HPDE6-E6E7 (cell line): Measurements from ENCODE around the gene COL27A1.
A peak's percentile ranks its signal among the peaks of the same experiment; 100 is the strongest.

Source experiments
- DNase-seq: peaks from one replicate; pipeline ENCODE4 v3.0.0; 2011; ENCODE audit warnings: missing footprints; ENCODE audit errors: extremely low spot score

The COL27A1 gene

DNA sequence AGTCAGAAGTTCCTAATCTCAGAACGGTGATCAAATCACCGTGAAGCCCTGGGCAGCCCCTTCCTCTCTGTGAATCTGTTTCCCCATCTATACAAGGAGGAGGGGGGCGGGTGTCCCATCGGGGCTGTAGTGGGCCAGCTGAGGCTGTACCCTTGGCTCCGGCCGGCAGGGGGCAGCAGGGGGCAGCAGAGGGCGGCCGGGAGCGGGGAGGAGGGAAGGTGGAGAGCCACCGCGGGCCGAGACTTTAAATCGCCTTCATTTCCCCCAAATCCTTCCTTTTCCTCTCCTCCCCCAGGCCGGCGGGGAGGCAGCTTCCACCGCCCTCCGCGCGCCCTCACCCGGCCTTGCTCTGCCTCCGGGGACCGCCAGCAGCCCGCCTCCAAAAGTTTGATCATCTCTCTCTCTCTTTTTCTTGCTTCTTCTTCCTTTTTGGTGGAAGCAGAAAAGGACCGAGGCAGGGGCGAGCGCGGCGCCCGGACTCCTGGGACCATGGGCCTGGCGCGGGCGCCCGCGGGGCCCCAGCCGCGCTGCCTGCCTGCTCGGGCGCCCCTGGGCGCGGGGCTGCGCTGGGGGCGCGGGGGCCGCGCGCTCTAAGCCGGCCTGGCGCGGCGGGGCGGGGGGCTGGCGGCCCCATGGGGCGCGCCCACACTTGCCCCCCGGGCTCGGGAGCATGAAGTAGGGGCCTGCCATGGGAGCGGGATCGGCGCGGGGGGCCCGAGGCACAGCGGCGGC lies at the start of gene COL27A1:
TSS of gene COL27A1 (plus strand) at position 275 of the 732 bp plus-strand sequence. CDS start at position 689, 414 bp downstream.
- peak; percentile 81 for DNase-seq

DNA sequence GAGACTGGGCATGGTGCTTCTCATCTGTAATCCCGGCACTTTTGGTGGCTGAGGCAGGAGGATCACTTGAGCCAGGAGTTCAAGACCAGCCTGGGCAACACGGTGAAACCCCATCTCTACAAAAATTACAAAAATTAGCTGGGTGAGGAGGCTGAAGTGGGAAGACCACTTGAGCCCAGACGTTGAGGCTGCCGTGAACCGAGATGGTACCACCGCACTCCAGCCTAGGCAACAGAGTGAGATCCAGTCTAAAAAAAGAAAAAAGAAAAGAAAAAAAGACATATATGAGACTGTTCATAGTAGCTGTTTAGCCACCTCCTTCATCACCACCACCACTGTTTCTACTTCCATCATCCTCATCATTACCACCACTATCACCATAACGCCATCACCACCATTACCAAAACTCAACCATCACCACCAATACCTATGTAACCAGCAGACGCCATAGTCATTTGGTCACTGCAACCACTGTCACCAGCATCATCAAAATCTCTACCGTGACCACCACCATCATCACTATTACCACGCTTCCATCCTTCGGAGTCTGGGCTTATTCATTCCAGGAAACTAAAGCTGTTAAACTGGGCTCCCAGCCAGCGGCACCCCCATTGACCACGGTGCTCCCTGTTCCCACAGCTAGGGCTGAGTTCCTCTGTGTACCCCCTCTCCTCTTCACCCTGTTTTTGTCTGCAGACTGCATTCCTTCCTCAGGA lies 47.9 kb upstream of the COL27A1 start:
- DNase-seq: no peak

DNA sequence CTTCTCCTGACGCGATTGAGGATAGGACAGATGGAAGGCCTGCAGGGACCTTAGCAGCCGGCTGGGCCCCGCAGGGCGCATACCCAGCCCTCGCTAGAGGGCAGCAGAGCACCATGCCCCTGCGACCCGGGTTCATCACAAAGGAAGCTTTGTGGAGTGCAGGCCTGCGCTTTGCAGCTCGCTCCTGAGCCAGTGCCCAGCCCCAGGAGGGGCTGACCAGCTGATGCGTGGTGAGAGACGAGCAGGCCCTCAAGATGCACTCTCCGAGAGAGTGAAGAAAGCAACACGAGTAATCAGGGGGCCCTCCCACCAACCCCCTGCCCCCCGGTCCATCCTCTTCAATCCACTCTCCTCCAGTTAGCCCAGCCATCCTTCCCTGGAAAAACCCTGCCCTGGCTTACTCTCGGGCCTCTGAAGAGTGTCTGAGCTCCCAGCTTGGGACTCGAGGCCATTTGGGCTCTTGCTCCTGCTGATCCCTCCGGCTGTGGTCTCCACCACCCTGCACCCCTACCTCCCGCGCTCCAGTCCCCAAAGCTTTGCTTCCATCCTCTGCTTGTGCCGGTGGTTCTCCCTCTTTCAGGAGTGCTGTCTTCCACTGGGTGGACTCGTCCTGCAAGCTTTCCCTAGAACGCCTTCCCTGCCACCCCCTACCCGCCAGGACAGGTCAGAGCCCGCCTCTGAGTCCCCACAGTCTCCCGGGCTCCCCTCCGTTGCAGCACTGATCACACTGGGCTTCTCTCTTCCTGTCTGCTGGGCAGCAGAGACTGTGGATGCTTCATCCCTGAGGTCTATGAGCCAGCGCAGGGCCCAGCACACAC lies 47.1 kb upstream of the COL27A1 start:
- DNase-seq: peak; percentile 93

GRCh38 chr9:114109124-114109523 lies 46.2 kb upstream of the COL27A1 start:
- no peak for DNase-seq

DNA sequence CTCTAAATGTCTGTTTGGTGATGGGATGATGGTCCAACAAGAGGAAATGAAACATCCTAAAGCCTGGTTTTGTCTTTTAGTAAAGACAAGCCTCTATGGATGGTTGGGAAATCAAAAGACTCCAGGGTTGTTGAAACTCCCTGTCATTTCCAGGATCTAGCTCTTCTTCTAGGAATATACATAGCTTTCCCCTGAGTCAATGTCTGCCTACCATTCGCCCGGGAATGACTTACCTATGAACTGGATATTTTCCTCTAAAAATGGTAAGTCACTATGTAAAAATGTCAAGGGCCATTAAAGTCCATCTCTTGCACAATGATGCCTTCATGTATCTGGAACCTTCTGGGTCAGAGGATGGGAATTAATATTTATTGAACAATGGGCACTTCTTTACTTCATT lies 45.2 kb upstream of the COL27A1 start:
- no peak for DNase-seq

- DNase-seq: no peak
These were observed 43.0 kb upstream of the COL27A1 start for GRCh38 chr9:114112325-114112724.

- DNase-seq: no peak
These were observed 42.4 kb upstream of the COL27A1 start for GRCh38 chr9:114112778-114113584.

- DNase-seq: no peak
These were observed 41.0 kb upstream of the COL27A1 start for GRCh38 chr9:114114364-114114763.

DNA sequence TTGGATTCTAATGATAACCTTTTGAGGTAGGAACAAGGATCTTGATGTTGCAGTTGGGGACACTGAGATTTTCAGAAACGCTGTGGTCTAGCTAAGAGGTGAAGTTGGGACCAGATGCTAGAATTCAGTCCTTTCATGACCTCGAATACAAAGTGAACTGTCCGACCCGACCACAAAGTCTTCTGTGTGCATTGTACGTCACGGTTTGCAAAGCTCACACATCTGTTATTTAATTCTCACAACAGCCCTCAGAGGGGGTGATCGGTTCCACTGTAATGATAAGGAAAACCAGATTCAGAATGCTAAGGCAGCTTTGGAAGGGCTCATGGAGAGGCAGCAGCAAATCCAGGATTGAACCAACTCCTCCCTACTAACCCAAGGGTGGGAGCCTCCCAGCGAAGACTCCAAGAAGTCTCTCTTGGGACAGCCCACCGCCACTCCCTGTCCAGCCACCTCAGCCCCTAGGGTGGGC lies 39.6 kb upstream of the COL27A1 start:
- DNase-seq: no peak

DNA sequence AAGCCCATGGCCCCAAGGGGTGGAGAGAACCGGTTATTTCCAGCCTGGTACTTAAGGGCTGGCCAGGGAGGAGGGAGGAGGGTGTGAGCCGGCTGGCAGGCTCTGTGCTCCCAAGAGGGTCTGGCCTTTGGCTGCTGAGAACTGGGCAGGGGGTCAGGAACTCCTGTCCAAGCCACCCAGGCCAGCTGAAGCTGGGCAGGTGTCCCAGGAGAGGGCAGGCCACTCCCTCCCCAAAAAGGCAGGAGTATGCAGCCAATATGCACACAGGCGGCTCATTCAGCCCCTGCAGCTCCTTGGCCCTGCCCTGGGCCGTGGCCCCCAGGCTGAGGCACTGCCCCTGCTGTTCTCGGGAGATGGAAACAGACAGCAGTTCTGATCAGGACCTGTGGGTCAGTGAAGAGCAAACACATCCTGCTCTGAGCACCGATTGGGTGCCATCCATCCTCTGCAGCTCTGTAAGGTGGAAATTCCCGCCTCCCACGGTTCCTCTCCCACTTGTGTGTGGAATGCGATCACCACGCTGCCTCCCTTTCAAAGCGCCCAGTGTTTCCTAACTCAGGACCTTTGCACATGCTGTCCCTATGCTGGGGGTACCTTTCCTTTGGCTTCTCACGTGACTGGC lies 39.1 kb upstream of the COL27A1 start:
- DNase-seq: no peak

- no peak for DNase-seq
These were observed 37.7 kb upstream of the COL27A1 start for GRCh38 chr9:114117614-114117995.

DNA sequence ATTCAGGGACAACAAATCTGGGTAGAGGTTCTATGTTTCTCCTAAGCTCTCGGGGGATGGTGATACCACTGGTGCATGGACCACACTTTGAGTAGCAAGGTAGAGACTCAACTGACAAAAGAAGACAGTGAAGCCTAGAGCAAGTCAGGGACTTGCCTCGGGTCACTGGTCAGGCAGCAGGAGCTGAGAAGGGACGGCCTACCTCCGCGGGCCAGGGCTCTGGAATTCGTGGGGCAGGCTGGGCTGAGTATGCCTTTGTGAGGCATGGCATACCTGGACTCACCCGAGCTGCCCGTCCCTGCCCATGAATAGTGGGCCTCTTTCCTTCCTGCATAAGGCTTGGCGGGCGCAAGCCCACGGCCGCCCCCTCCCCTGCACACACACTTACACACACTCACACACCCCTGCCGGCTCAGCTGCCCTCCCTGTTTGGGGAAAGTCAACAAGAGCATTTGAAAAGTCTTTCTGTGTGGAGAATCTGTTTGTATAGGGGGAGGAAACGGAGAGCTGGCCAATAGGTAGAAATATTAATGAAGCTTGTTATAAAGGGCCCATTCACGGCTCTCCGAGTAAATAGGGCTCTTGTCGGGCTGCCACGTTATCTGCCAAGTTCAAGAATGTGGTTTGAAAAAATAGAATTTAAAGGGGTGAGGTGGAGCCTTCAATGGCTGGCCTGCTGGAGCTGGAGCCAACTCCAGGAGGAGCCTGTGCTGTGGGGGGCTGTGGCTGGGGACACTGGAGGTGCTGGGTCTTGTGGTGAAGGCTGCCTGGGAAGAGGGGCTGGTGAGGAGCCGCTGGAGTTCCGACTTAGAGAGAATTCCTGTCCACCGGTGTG lies 37.1 kb upstream of the COL27A1 start:
- DNase-seq: no peak

DNA sequence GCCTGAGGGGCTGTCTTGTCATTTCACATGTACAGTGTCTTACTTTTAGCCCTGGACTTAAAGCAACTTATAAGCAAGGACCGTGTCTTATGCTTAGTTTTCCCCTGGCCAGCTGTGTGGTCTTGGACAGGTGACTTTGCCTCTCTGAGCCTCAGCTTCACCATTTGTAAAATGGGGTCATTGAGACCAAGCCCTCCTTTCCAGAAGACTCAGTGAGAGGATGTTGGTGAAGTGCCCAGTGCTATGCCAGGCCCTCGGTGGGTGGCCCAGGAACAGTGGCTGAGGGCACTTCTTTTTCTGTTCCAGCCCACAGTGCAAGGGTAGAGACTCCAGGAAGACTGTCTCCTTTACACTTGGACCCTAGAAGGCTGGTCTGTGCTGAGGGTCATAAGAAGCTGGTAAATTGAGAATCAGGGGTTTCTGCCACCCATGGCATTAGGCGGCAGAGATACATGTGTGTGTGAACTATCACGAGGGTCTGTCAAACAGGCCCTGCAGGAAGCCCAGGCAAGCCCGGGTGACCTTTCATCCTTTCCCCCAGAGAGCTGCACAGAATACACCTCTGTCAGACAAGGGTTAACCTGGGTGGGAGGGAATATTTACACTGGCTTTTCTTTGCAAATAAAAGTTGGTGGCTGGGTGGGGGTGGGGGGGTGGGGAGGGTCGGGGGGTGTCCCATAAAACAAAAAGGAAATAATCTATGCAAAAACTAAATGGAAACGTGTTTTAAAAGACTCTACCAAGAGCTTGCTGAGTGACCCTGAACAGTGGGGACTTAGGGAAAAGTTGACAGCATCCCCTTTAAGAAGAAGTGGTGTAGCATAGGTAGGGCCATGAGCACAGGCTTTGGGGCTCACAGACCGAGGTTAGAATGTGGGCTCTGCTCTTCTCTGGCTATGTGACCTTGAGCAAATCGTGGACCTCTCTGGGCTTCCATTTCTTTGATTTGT lies 35.8 kb upstream of the COL27A1 start:
- DNase-seq: no peak

- DNase-seq: no peak
These were observed 34.9 kb upstream of the COL27A1 start for GRCh38 chr9:114120192-114121014.

DNA sequence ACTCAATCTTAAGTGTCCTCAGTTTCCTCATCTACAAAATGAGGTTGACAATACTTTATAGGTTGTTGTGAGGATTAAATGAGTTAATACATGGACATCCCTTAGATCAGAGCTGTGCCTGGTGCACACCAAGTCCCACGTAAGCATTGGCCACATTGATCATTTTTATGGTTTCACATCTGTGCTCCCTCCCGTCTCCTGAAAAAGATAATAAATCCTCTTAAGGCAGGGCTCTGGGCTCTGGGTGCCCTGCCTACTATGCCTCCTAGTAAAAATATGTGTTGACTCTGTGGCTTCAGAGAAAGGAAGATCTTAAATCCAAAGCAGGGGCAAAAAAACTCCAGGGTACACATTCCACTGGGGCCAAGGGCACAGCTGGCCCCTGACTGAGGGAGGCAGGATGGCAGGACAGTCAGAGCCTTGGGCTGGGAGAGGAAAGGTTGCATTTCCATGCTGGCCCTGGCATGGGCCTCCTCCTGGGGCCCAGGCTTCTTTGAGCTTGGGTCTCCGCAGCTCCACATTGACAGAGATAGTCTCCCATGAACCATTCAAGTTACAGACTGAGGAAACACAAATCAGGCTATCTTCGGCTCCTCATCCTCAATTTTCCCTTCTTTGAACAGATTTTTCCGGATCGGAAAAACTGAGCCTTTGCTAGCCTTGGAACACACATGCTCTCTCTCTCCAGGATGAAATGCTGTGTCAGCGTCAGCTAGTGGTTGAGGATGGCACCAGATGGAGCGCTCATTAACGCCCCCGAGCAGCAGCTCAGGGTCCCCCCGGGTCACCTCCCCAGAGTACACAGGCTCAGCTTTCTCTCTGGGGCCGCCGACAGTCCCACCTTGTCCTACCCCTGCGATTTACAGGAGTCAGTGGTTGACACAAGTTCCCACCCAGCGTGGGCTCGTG lies 33.9 kb upstream of the COL27A1 start:
- DNase-seq: no peak

GRCh38 chr9:114122136-114123027 lies 33.0 kb upstream of the COL27A1 start:
- no peak for DNase-seq
